SW 1271 (cell line): ENCODE data around the gene LRP1B.
"Not testable (repeated sequence)": the region's sequence is repeated elsewhere in the genome, so short reads cannot be mapped to it uniquely, and the experiment has no call there.

ENCODE experiments used
- DNase-seq, 2 experiments: peaks; one replicate each; lab custom pipeline; 2025; lab: John Stamatoyannopoulos, UW

The LRP1B gene

DNA sequence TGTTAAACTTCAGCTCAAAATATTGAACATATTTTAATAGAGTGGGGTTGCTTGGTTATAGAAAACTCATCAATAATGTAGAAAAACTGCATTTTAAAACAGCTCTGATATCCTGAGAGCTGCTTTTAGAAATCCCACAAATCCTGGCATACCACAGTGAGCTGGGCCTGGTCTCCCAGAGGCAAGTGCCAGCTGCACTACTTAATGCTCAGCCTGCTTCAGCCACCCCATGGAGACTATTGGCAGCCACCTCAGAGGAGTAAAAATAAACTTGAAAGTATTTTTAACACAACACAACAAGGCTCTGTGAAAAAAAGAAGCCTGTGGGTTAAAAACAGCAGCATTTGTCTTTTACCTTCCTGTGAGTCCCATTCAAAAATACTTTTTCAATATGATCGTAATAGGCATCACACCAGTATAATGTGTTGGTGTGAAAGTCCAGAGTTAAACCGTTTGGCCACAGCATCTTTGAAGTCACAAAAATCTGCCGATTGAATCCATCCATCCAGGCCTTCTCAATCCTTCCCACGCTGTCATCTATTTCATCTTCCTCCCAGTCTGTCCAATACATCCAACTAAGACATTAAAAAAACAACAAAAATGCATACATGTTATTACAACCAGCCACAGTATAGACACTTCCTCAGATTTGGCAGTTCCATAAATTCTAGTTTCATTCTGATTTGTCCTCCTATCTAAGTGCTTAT, 1115.3 kb downstream of the LRP1B start:
- DNase-seq, result no peak

- DNase-seq, result no peak
Observed at GRCh38 chr2:141003967-141004657, 1126.7 kb downstream of the LRP1B start.

DNA sequence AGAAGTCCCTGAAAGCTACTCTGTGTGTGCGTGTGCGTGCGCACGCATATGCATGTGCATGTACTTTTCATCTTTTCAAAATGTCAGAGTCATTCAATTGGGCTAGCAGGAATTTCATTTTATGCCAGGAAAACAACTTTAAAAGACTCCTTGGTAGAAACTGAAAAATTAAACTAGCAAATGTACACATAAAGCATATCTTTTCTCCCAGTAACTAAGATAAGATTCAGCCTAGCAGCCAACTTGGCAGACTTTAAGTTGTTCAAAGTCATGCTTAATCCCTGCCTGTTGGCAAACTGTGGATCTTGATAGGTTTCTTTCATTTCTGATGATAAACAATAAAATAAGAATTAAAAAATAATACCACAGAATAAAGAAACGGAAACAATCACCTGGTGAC, 1129.1 kb downstream of the LRP1B start:
- no peak for DNase-seq

DNA sequence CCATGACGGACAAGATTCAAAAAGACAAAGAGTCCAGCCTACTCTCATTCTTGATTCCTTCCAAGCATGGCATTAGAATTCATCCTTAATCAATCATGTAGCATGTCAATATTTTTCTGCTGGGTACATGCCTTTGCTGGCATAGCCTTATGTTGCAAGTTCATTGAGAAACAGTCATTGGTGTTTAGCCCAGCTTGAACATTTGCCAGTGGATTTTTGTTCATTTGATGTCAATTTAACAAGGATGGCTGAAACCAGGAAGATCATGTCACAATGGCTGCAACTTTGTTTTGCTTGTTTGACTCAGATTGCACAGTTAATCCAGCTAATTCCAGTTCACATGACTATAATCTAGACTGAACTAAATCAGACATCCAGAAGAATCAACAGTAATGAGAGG, 1132.2 kb downstream of the LRP1B start:
- DNase-seq, result no peak

- no peak for DNase-seq
Observed at GRCh38 chr2:140998017-140998416, 1132.8 kb downstream of the LRP1B start.

DNA sequence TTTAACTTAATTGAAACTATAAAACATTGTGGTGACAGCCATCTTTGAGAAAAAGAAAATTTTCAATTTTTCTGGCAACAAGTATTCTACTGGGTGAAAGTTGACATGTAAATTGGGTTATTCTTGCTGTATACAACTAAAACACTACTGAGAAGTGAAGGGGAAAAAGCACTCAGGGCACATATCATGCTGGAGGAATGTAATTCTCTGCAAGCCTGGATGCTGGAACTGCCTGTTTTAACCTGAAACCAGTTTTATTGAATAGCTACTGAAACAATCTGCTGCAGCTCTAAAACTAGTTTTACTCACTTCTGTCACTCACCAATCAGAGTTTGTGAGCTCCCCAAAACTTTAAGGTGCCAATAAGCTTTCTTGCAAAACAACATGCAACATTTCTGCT, 1136.0 kb downstream of the LRP1B start:
- no peak for DNase-seq

DNA sequence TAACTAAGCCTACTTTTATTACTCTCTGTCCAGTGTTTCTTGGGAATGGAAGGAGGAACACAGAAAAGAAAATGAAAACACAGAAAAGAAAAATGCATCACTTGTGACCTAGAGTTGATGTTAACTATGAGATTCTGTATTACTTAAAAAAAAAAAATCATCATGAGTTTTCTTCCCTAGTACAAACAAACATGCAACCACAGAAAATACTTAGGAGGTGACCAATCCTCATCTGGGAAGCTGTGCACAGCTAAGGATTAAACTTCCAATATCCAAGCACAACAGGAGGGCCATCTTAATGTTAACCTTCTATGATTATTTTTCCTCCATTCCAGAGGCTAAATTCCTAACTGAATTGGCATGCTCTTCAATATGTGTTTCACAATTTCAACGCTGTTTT, 1140.4 kb downstream of the LRP1B start:
- peak in 1 of 2 experiments; percentile 32 for DNase-seq

GRCh38 chr2:140988597-140988996, 1142.2 kb downstream of the LRP1B start:
- no peak for DNase-seq

DNA sequence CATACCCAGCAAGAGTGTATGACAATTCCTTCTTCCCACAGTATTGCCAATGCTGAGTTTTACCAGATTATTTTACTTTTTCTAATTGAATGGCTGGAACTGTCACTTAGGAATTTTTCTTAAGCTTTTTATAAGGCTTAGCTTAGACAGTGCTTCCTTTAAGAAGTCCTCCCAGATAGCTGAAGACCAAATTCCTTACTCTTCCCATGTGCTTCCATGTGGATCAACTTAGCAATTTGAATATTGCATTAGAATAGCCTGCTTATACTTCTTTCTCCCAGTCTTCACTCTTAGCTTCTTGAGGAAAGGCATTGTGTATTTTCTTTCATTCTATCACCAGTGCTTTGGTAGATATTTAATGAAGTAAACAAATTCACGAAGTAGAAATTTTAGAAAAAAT, 1144.4 kb downstream of the LRP1B start:
- no peak for DNase-seq

GRCh38 chr2:140975237-140975636, 1155.6 kb downstream of the LRP1B start:
- DNase-seq, result no peak

DNA sequence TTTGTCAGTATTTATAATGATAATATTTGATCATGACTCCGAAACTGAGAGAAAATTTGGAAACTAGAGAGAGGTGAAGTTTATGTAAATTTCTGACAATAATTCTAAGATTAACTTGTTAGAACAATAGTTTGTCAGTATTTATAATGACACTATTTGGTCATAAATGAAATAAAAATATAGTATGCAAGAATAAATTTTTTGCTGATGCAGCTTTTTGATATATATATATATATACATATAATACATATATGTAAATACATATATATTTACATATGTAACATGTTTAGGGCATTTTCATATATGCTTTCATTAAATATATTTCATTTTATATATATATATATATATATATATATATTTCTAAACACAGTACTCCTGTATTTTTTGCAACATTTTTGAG, 1158.1 kb downstream of the LRP1B start:
- DNase-seq, result no peak

DNA sequence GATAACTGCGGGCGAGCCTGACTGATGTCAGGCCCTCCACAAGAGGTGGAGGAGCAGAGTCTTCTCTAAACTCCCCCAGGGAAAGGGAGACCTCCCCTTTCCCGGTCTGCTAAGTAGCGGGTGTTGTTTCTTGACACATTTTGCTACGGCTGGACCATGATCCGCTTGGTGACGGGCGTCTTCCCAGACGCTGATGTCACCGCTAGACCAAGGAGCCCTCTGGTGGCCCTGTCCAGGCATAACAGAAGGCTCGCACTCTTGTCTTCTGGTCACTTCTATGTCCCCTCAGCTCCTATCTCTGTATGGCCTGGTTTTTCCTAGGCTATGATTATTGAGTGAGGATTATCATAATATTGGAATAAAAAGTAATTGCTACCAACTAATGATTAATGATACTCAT, 1166.5 kb downstream of the LRP1B start:
- not testable (repeated sequence) for DNase-seq

DNA sequence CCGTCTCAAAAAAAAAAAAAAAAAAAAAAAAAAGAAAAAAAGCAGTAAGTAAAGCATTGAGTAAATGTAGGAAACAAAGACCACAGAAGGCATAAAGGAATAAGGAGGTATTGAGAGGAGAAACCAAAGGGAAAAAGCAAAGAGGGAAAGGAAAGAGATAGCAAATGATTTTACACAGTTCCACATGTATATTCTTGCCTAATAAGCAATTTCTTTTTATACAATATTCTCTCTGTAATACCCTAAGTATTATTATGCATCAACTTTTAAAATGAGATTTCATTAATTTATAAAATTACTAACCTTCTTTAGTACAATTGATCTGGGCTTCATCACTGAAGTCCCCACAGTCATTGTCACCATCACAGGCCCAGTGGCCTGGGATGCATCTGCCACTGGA, 1180.9 kb downstream of the LRP1B start:
- DNase-seq, result no peak

GRCh38 chr2:140947236-140947635, 1183.6 kb downstream of the LRP1B start:
- DNase-seq, result no peak

DNA sequence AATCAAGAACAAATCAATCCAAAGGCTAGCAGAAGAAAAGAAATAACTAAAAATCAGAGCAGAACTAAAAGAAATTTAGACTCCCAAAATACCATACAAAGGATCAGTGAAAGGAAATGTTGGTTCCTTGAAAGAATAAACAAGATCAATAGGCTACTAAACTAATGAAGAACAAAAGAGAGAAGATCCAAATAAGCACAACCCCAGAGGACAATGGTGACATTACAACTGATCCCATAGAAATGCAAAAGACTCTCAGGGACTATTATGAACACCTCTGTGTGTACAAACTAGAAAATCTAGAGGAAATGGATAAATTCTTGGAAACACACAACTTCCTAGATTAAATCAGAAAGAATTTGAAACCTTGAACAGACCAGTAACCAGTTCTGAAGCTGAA, 1186.9 kb downstream of the LRP1B start:
- DNase-seq, result no peak

DNA sequence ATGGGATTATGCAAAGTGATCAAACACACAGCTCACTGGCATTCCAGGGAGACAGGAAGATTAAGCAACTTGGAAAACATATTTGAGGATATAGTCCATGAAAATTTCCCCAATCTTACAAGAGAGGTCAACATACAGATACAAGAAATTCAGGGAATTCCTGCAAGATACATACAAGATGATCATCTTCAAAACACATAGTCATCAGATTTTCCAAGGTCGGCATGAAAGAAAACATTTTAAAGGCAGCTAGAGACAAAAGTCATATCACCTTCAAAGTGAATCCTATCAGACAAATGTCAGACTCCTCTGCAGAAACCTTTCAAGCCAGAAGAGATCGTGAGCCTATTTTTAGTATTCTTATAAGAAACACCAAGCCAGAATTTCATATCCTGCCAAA, 1188.5 kb downstream of the LRP1B start:
- no peak for DNase-seq

DNA sequence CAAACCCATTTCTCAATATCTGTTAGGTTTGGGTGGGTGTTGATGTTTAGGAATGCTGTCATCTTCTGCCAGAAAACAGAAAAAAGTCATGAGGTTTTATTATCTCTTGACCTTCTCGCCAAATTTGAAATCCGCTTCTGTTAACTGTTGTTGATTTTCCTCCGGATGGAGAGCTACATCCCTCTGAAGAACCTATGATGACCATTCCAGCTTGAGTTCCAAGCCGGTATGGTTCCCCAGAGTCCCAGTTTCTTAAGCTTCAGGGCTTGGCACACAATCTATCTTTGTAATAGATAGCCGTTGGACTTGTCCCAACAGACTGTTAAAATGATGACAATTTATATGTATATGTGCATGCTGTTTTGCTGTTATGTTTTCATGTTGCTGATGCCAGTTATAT, 1201.0 kb downstream of the LRP1B start:
- DNase-seq, result no peak

GRCh38 chr2:140918426-140918825, 1212.4 kb downstream of the LRP1B start:
- no peak for DNase-seq

DNA sequence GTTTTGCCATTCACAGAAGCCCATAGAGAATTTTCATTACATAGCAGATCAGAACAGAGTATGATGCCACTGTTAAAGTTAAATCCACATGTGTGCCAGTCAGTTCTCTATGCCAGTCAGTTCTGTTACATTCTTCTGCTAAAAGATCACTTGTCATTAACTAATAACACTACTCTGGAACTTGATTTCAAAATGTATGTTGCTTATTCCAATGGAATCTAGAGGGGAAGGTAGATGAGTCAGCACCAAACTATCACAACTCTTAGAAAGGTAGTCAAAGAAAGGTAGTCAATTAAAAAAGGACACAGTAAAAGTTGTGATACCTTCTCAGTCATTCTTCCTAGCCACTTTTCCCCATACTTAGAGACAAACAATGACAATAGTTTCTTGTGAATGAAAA, 1214.4 kb downstream of the LRP1B start:
- DNase-seq, result no peak

GRCh38 chr2:140910683-140911082, 1220.1 kb downstream of the LRP1B start:
- no peak for DNase-seq

DNA sequence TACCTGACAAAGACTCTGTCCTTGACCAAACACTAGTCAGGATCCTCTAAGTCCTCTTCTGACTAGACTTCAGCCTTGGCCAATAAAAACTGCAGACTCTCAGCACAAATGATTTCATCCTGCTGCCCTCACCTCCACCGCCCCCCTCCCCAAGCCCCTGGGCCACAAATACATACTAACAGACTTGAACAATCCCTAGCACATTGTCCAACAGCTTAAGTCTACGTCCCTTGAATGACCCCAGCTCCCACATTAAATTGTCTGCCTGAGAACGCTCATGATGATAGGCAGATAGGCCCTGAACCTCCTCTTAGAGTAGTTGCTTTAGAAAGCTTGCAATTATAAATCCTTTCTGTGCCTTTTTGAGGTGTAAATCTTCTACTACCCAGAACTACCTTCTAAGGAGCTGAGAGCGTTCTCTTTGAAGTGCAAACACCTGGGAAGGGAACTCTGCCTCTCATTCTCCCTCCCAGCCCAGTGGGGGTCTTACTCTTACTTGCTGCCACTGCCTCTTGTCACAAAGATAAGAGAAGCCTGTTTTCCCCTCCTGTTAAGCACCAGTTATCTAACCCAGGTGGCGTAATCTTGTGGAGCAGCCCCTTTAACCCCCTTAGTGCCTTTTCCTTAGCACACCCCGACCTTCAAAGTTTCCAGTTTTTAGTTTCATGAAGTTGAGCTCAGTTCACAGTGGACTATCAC, 1225.6 kb downstream of the LRP1B start:
- DNase-seq, result no peak

GRCh38 chr2:140895378-140895777, 1235.4 kb downstream of the LRP1B start:
- DNase-seq, result no peak

- DNase-seq, result no peak
Observed at GRCh38 chr2:140893685-140894084, 1237.1 kb downstream of the LRP1B start.
